ENCODE results near the gene PTK7. TPM values are rescaled to one million over a fixed set of nuclear protein-coding genes. Genes with fewer than 3 reads are reported as not detected.

The PTK7 gene
- total and polyA plus RNA-seq, 2 donors (not counting 3 experiments of a cell fraction or from before 2014, with no cell fraction given) = 41.9 to 65.6 TPM

GRCh38 chr6:43045371-43045930 is 30.7 kb upstream of the PTK7 start:
- ChIA-PET CTCF (interaction anchor here (1.0 to 1.2 kb wide), 2 partner anchors 8 to 98 kb away, joined by 3 read pairs; partner anchors contain the start of gene CUL7), POLR2A (no interaction called here)
- no peak overlapping the region for H2AFZ ChIP-seq (ENCODE audit: low read depth, low read length)
- dilution Hi-C loops (cut with MboI; ENCODE audit: extremely low pct_ligation_motif_present, low sequenced_read_pairs) (no loop called here), intact Hi-C loops (cut with micrococcal nuclease) (no loop called here)
- no peaks in the 10 kb centered on the region for H3K9me1 ChIP-seq (replicated peaks; ENCODE audit: control insufficient read depth, extremely low read depth, insufficient read depth, low read length)
- H4K20me1 ChIP-seq (replicated peaks; ENCODE audit: control insufficient read depth, extremely low read depth, insufficient read depth, low read length) = no peaks in the 10 kb centered on the region
- DNase-seq (ENCODE audit: low read depth, low spot score) (no peak), FAIRE-seq (no peak)
- no peaks in the 10 kb centered on the region for H3K79me2 ChIP-seq (ENCODE audit: control insufficient read depth, insufficient read depth, low read length)
- no peak overlapping the region for H3K4me2 ChIP-seq (ENCODE audit: insufficient read depth, low read length)
- no peaks in the 10 kb centered on the region for H3K27me3 ChIP-seq (ENCODE audit: control insufficient read depth in 2 of 2, insufficient read depth in 2 of 2, low read length in 2 of 2)
- no peak overlapping the region for H3K4me3 ChIP-seq (replicated peaks in 1 of 3; ENCODE audit: insufficient read depth in 1 of 3, low read depth in 1 of 3, low read length in 3 of 3)
- no peak overlapping the region for H3K9ac ChIP-seq (replicated peaks; ENCODE audit: extremely low read depth, insufficient read depth, low read length)
- H3K36me3 ChIP-seq (ENCODE audit: control insufficient read depth in 2 of 2, extremely low read depth in 1 of 2, insufficient read depth in 2 of 2, low read length in 2 of 2) = peaks cover 2 to 52% of the 10 kb centered on the region in 2 experiments
- no peak for TF ChIP-seq POLR2AphosphoS5 (IDR thresholded peaks at IDR 0.05; ENCODE audit: insufficient read depth, low read depth, low read length)
- no peak for TF ChIP-seq CTCF (IDR thresholded peaks at IDR 0.05; ENCODE audit: extremely low read depth in 1 of 2, insufficient read depth in 1 of 2, low read depth in 1 of 2, low read length in 2 of 2)
- no peak for TF ChIP-seq GATA2 (IDR thresholded peaks at IDR 0.05; ENCODE audit: insufficient read depth, insufficient read length, low read depth, low read length)
- no peak for TF ChIP-seq EZH2 (IDR thresholded peaks at IDR 0.05; ENCODE audit: borderline replicate concordance, low read depth, low read length, severe bottlenecking)
- TF ChIP-seq MYC (IDR thresholded peaks at IDR 0.05; ENCODE audit: low read depth, low read length) = no peak
- TF ChIP-seq MAX (IDR thresholded peaks at IDR 0.05; ENCODE audit: insufficient read depth, insufficient read length) = no peak
- no peak for TF ChIP-seq FOS (IDR thresholded peaks at IDR 0.05; ENCODE audit: borderline replicate concordance, insufficient read depth, low read length)
- no peak for TF ChIP-seq POLR2A (IDR thresholded peaks at IDR 0.05; ENCODE audit: low read depth, low read length)
- H3K27ac ChIP-seq (ENCODE audit: insufficient read depth, low read depth, low read length) = no peak overlapping the region
- no peaks in the 10 kb centered on the region for H3K4me1 ChIP-seq (ENCODE audit: control insufficient read depth, extremely low read depth, insufficient read depth, low read length)
- no peaks in the 10 kb centered on the region for H3K9me3 ChIP-seq (replicated peaks; ENCODE audit: control insufficient read depth, insufficient read depth, low read length)
- no TSS peak for BruUV-seq (replicated peaks)
